Measurements from ENCODE around the gene OR1B1. TPM values are rescaled to one million over a fixed set of nuclear protein-coding genes. Genes with fewer than 3 reads are reported as not detected.

OR1B1 gene
- total and polyA plus RNA-seq, 2 of the 4 experiments (the other 2 are of a cell fraction) = not detected

- H4K5ac ChIP-seq (ENCODE audit: low read depth, low read length) = no peak overlapping the region
- H3K27ac ChIP-seq (ENCODE audit: insufficient read depth, low read length) = no peak overlapping the region
- H2BK120ac ChIP-seq (ENCODE audit: low read depth, low read length) = no peak overlapping the region
- dilution Hi-C loops (cut with HindIII; ENCODE audit: low sequenced_read_pairs, unreplicated experiment) = no loop called here
- H4K20me1 ChIP-seq (ENCODE audit: insufficient read depth, low read length) = no peaks in the 10 kb centered on the region
- DNase-seq (no peak), ATAC-seq (ENCODE audit: low read depth) (no peak)
- TF ChIP-seq MXI1 (IDR thresholded peaks at IDR 0.05; ENCODE audit: borderline replicate concordance, low read depth, low read length) = no peak
- TF ChIP-seq MAZ (IDR thresholded peaks at IDR 0.05; ENCODE audit: borderline replicate concordance, low read depth, low read length) = no peak
- TF ChIP-seq CHD1 (IDR thresholded peaks at IDR 0.05; ENCODE audit: low read depth, low read length) = no peak
- TF ChIP-seq CTCF (conservative IDR thresholded peaks at IDR 0.05; ENCODE audit: low read depth, low read length) = no peak
- TF ChIP-seq ELK1 (IDR thresholded peaks at IDR 0.05; ENCODE audit: borderline replicate concordance, low read depth, low read length) = no peak
- TF ChIP-seq CEBPB (IDR thresholded peaks at IDR 0.05; ENCODE audit: low read depth, low read length) = no peak
- no peak for TF ChIP-seq BHLHE40 (IDR thresholded peaks at IDR 0.05; ENCODE audit: low read depth, low read length)
- TF ChIP-seq POLR2A (IDR thresholded peaks at IDR 0.05; ENCODE audit: low read depth, low read length) = no peak
- TF ChIP-seq NFE2L2 (IDR thresholded peaks at IDR 0.05; ENCODE audit: low read depth, low read length) = no peak
- no peak for TF ChIP-seq RCOR1 (IDR thresholded peaks at IDR 0.05; ENCODE audit: insufficient replicate concordance, low read length)
- H3K18ac ChIP-seq (ENCODE audit: low read depth, low read length) = no peak overlapping the region
- no peak overlapping the region for H4K8ac ChIP-seq (ENCODE audit: low read depth in 2 of 2, low read length in 2 of 2)
- no peaks in the 10 kb centered on the region for H3K9me3 ChIP-seq (ENCODE audit: control insufficient read depth, insufficient read depth, low read length)
- in situ Hi-C loops (cut with MboI; ENCODE audit: low sequenced_read_pairs) = no loop called here
- no peaks in the 10 kb centered on the region for H3K9me1 ChIP-seq (ENCODE audit: insufficient read depth, low read length)
- BruUV-seq (replicated peaks) = no TSS peak
- H4K91ac ChIP-seq (ENCODE audit: insufficient read depth, low read depth, low read length) = no peak overlapping the region
- H3K4me1 ChIP-seq (ENCODE audit: control insufficient read depth, insufficient read depth, low read length) = no peaks in the 10 kb centered on the region
- H2BK5ac ChIP-seq (ENCODE audit: low read depth, low read length, poor library complexity, severe bottlenecking) = no peak overlapping the region
- H2AK5ac ChIP-seq (ENCODE audit: low read depth, low read length) = no peak overlapping the region
- intact Hi-C loops (cut with micrococcal nuclease) = no loop called here
- no peak overlapping the region for H3K9ac ChIP-seq (ENCODE audit: low read depth, low read length)
- no peak overlapping the region for H3K23ac ChIP-seq (ENCODE audit: low read depth, low read length)
- H3K27me3 ChIP-seq (ENCODE audit: control insufficient read depth, insufficient read depth, low read length) = no peaks in the 10 kb centered on the region
- POLR2A ChIA-PET (ENCODE audit: unreplicated experiment) = no interaction called here
- H3K4me2 ChIP-seq (ENCODE audit: low read depth, low read length) = no peak overlapping the region
- CTCF ChIA-PET = no interaction called here
- no peak overlapping the region for H3K14ac ChIP-seq (replicated peaks; ENCODE audit: low read depth, low read length)
- H2AK9ac ChIP-seq (replicated peaks; ENCODE audit: low read depth, low read length, poor library complexity) = no peak overlapping the region
- H2AFZ ChIP-seq (replicated peaks; ENCODE audit: low read length, poor library complexity) = no peak overlapping the region
- no peak overlapping the region for H2BK20ac ChIP-seq (ENCODE audit: low read depth, low read length)
- no peak overlapping the region for H3K4ac ChIP-seq (ENCODE audit: low read depth, low read length)
- no peak overlapping the region for H3K56ac ChIP-seq (ENCODE audit: extremely low read depth, insufficient read depth, low read length)
- no peak overlapping the region for H2BK15ac ChIP-seq (ENCODE audit: low read depth, low read length)
- no peaks in the 10 kb centered on the region for H3K36me3 ChIP-seq (ENCODE audit: control insufficient read depth, insufficient read depth, low read length)
- no peaks in the 10 kb centered on the region for H3K79me1 ChIP-seq (ENCODE audit: low read depth in 1 of 2, low read length in 2 of 2)
- H3K4me3 ChIP-seq (ENCODE audit: insufficient read depth, low read depth, low read length) = no peak overlapping the region
These were observed 27.4 kb upstream of the OR1B1 start for GRCh38 chr9:122684851-122685250.

Data from IMR-90 (cell line).